Esophagus muscularis mucosa (tissue), 3 donors: ENCODE results near the gene PXT1.

Experiments
- CTCF ChIP-seq, 3 experiments: fragments of 200-600 bp in 2 of 3; fragments of 450-650 bp in 1 of 3; sonication (generic) in 2 of 3; IDR thresholded peaks; one replicate each; pipeline ENCODE4 v1.5.1; 2017 to 2019; ENCODE audit warnings: antibody characterized with exemption in 3 of 3, mild to moderate bottlenecking in 2 of 3, moderate library complexity in 1 of 3
- POLR2A ChIP-seq: fragments of 450-650 bp; IDR thresholded peaks from one replicate; pipeline ENCODE4 v1.6.1; 2017; ENCODE audit warnings: antibody characterized with exemption, moderate library complexity, mild to moderate bottlenecking, low read depth
- POLR2AphosphoS5 ChIP-seq, 2 donors: sonication (generic); formaldehyde crosslinking; IDR thresholded peaks; one replicate each; pipeline ENCODE4 v1.6.1; 2017; ENCODE audit warnings: antibody characterized with exemption in 2 of 2

DNA sequence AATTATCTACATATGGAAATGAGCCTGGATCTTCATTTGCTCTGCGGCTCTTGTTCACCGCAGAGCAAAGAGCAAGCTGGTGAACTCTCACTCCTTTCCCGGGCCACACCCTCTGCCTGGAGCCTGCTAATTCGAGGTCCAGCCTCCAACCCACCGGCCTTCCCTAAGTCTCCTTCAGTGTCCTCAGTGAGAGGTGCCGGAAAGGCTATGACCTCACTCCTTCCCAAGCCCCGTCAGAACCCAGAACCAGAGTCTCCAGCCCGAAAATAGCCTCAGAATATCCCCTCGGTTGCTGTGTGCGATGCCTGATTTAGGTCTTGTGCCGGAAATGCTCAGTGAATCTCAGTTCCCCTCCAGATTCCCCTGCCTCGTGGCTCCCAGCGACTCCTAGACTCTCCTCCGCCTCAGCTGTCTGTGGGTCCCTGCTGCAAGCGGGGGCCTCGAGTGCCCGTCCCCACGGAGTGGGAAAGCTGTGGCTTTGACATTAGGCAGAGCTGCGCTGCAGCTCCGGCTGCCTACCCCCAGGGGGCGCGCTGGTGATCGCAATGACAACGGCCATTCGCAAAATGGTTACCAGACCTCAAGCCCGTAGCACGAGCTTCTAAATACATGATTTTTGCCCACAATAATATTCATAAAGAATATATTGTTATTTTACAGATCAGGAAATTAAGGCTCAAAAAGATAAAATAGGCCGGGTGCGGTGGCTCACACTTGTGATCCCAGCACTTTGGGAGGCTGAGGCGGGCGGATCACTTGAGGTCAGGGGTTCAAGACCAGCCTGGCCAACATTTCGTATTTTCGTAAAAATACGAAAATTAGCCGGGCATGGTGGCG lies 101.8 kb downstream of the PXT1 start:
- TF ChIP-seq CTCF (IDR thresholded peaks at IDR 0.05) = peak in 2 of 3 experiments; percentile 91 to 92
- TF ChIP-seq POLR2AphosphoS5 (IDR thresholded peaks at IDR 0.05) = peak in 1 of 2 donors; percentile 34
- TF ChIP-seq POLR2A = no peak
